Dendritic cell treated with granulocyte-macrophage colony-stimulating factor and Interleukin-4, amounts not matched to agents 40 ng/mL and 50 ng/mL, for 4 days (primary cell): Measurements from ENCODE around the gene MISP3.

Source experiments
- H3K27ac Mint-ChIP-seq: one replicate; pipeline ENCODE4 v1.8.0; 2022; ENCODE audit warnings: mild to moderate bottlenecking, mixed read lengths
- H3K27me3 Mint-ChIP-seq: one replicate; pipeline ENCODE4 v1.8.0; 2022; ENCODE audit warnings: mild to moderate bottlenecking, mixed read lengths
- H3K36me3 Mint-ChIP-seq: one replicate; pipeline ENCODE4 v1.8.0; 2022; ENCODE audit warnings: low read depth, mixed read lengths
- H3K4me1 Mint-ChIP-seq: one replicate; pipeline ENCODE4 v1.8.0; 2022; ENCODE audit warnings: low read depth, mixed read lengths
- H3K4me3 Mint-ChIP-seq: one replicate; pipeline ENCODE4 v1.8.0; 2022; ENCODE audit warnings: mild to moderate bottlenecking, moderate library complexity, mixed read lengths
- H3K9me3 Mint-ChIP-seq: one replicate; pipeline ENCODE4 v1.8.0; 2022; ENCODE audit warnings: mixed read lengths
- intact Hi-C: fragments of 100-400 bp; cut with micrococcal nuclease; formaldehyde crosslinking; loops from one replicate; pipeline ENCODE4 v1.15.0; 2022

The MISP3 gene

DNA sequence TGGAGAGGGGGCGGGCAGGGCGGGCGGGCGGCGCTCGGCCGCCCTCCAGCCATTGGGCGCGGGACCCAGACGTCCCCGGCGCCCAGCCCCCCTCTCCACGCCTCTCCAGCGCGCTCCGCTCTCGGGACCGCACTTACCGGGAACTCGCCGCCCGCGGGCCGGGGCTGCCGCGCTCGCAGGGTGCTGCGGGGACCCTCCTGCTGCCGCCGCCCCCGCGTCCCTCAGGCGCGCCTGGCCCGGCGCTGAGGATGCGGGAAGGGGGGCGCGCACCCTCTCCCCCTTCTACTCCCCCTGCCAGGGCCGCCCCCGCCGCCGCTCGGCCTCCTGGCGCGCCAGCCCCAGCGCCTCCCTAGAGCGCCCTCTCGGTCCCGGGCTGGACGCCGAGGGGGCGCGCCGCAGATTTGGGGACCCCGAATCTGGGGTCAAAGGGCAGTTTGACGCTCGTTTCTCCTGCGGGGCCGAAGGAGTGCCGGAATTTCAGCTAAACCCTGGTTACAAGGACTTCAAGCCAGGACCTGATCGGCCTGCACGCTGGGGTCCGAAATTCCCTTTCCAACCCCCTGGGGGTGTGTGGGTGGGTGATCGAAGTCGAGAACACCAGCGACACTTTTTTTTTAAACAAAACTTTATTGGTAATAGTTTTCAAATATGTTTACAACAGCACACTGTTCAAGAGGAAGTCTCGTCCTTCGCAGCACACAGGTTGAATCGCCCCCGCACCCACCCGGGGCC is 18.7 kb downstream of the MISP3 start:
- peaks cover 27% of the 10 kb centered on the region for H3K4me1 Mint-ChIP-seq
- intact Hi-C loops = loop anchor here (2.0 kb wide), 1 partner anchor 26 kb away; the partner anchor contains the start of gene PRKACA
- H3K27ac Mint-ChIP-seq = peak overlapping the region; percentile 96
- H3K4me3 Mint-ChIP-seq = peak overlapping the region; percentile 94
- no peaks in the 10 kb centered on the region for H3K27me3 Mint-ChIP-seq
- H3K9me3 Mint-ChIP-seq = peaks cover 9% of the 10 kb centered on the region
- H3K36me3 Mint-ChIP-seq = peaks cover 63% of the 10 kb centered on the region

- H3K27me3 Mint-ChIP-seq = no peaks in the 10 kb centered on the region
- peak overlapping the region; percentile 94 for H3K4me3 Mint-ChIP-seq
- H3K36me3 Mint-ChIP-seq = peaks cover 66% of the 10 kb centered on the region
- intact Hi-C loops = loop anchor here (2.0 kb wide), 1 partner anchor 25 kb away; the partner anchor contains the start of gene PRKACA
- peak overlapping the region; percentile 96 for H3K27ac Mint-ChIP-seq
- peaks cover 27% of the 10 kb centered on the region for H3K4me1 Mint-ChIP-seq
- H3K9me3 Mint-ChIP-seq = peaks cover 9% of the 10 kb centered on the region
Observed at GRCh38 chr19:14091813-14092462, 19.4 kb downstream of the MISP3 start.

DNA sequence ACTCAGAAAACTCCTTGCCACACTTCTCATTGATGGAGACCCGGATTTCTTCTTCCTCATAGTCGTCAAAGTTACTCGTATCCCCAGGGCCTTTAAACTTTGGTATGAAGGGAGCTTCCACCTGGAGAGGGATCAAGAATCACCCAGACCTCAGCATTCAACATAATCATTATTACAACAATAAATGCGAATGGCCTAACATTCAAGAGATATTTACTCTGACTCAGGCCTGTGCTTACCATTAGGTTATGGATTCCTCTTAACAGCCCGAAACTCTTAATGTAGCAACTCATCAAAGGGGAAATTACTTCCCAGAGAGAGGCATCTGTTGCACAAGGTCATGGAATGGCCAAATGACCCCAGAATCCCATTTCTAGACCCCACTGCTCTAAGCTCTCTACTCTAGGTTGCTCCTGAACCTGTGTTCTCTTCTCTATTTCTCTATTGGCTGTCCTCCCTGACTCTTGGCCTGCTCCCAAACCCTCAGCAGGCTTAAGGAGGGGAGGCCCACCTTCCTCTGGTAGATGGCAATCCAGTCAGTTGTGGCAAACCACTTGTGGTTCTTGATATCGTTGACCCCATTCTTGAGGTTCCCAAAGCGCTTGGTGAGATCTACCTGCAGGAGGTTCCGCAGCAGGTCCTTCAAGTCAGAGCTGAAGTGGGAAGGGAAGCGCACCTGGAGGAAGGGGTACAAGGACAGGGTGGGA is 20.7 kb downstream of the MISP3 start:
- H3K9me3 Mint-ChIP-seq = peaks cover 9% of the 10 kb centered on the region
- no peak overlapping the region for H3K4me3 Mint-ChIP-seq
- intact Hi-C loops = no loop called here
- H3K36me3 Mint-ChIP-seq = peaks cover 66% of the 10 kb centered on the region
- no peak overlapping the region for H3K27ac Mint-ChIP-seq
- H3K4me1 Mint-ChIP-seq = peaks cover 21% of the 10 kb centered on the region
- no peaks in the 10 kb centered on the region for H3K27me3 Mint-ChIP-seq

- H3K9me3 Mint-ChIP-seq = peaks cover 9% of the 10 kb centered on the region
- peaks cover 64% of the 10 kb centered on the region for H3K36me3 Mint-ChIP-seq
- H3K4me3 Mint-ChIP-seq = no peak overlapping the region
- H3K27ac Mint-ChIP-seq = peak overlapping the region; percentile 3
- peaks cover 11% of the 10 kb centered on the region for H3K4me1 Mint-ChIP-seq
- no peaks in the 10 kb centered on the region for H3K27me3 Mint-ChIP-seq
- intact Hi-C loops = no loop called here
Observed at GRCh38 chr19:14094854-14095253, 22.3 kb downstream of the MISP3 start.

GRCh38 chr19:14096272-14096992 is 23.8 kb downstream of the MISP3 start:
- Mint-ChIP-seq H3K4me3 (no peak overlapping the region), H3K27me3 (no peaks in the 10 kb centered on the region), H3K27ac (no peak overlapping the region), H3K9me3 (peaks cover 9% of the 10 kb centered on the region), H3K4me1 (peaks cover 9% of the 10 kb centered on the region), H3K36me3 (peaks cover 78% of the 10 kb centered on the region)
- intact Hi-C loops = no loop called here

DNA sequence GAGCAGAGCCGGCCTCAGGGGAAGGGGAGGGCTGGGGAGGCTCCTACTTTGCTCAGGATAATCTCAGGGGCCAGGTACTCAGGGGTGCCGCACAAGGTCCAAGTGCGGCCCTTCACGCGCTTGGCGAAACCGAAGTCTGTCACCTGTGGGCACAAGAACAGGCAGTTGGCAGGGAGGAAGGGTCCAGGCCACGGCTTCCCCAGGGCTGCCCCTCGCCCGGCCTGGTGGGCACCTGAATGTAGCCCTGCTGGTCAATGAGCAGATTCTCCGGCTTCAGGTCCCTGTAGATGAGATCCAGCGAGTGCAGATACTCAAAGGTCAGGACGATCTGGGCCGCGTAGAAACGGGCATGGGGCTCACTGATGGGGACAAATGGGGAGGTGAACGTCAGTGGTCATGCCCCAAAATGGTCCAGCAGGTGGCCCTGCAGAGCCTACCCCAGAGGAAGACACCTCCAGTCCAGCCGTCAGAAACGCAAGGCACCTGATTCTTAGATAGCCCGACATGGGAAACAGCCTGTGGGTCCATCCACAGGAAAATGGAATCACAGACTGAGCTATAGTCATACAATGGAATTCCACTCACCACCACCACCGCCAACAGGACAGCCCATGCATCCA is 25.1 kb downstream of the MISP3 start:
- Mint-ChIP-seq H3K27ac (peak overlapping the region; percentile 8), H3K4me3 (no peak overlapping the region), H3K4me1 (no peaks in the 10 kb centered on the region), H3K27me3 (no peaks in the 10 kb centered on the region), H3K9me3 (peaks cover 9% of the 10 kb centered on the region), H3K36me3 (peaks cover 86% of the 10 kb centered on the region)
- intact Hi-C loops = no loop called here

DNA sequence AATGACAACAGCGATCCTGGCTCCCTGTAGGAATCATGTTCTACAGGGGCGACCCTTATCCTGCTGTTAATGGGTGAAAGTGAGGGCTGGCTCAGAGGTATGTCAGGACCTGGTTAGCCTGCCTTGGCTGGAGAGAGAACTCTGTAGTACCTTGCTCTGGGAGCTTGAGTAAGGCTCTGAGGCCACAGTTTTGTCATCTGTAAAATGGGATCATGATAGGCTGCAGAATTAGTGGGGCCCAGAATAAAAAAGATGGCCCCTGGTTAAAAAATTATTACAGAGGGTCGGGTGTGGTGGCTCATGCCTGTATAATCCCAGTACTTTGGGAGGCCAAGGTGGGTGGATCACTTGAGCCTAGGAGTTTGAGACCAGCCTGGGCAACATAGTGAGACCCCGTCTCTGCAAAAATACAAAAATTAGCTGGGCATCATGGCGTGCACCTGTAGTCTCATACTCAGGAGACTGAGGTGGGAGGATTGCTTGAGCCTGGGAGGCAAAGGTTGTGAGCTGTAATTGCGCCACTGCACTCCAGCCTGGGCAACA is 28.5 kb downstream of the MISP3 start:
- intact Hi-C loops = no loop called here
- H3K27ac Mint-ChIP-seq = no peak overlapping the region
- peaks cover 95% of the 10 kb centered on the region for H3K36me3 Mint-ChIP-seq
- H3K9me3 Mint-ChIP-seq = no peaks in the 10 kb centered on the region
- H3K4me1 Mint-ChIP-seq = no peaks in the 10 kb centered on the region
- H3K4me3 Mint-ChIP-seq = no peak overlapping the region
- H3K27me3 Mint-ChIP-seq = no peaks in the 10 kb centered on the region

DNA sequence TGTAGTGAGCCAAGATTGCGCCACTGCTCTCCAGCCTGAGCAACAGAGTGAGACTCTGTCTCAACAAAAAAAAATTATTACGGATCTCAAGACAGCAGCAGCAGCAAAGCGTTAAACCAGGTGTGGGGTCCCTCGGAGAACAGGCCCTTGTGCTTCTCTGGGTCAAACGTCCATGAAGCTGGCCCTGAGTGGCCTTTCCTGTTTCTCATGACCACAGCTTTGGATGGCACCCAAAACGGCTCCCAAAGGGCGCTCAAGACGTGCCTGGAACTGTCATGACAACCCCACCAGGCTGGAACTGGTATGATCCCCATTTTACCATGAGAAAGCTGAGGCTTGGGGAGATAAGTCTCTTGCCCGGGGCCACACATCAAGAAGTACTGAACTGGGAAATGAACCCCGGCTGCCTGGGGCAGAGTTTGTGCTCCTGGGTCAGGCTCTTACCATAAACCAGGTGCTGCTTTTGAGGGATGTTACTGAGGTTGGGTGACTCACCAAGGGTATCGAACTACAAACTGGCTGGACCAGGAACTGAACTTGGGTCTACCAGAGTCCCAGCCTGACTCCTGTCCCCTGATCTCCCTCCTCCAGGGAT is 29.6 kb downstream of the MISP3 start:
- no peak overlapping the region for H3K27ac Mint-ChIP-seq
- intact Hi-C loops = no loop called here
- H3K4me3 Mint-ChIP-seq = no peak overlapping the region
- no peaks in the 10 kb centered on the region for H3K4me1 Mint-ChIP-seq
- H3K36me3 Mint-ChIP-seq = peaks cover 95% of the 10 kb centered on the region
- no peaks in the 10 kb centered on the region for H3K27me3 Mint-ChIP-seq
- H3K9me3 Mint-ChIP-seq = no peaks in the 10 kb centered on the region

GRCh38 chr19:14102756-14103155 is 30.2 kb downstream of the MISP3 start:
- H3K36me3 Mint-ChIP-seq = peaks cover 95% of the 10 kb centered on the region
- no peak overlapping the region for H3K4me3 Mint-ChIP-seq
- H3K27ac Mint-ChIP-seq = no peak overlapping the region
- no peaks in the 10 kb centered on the region for H3K4me1 Mint-ChIP-seq
- H3K9me3 Mint-ChIP-seq = no peaks in the 10 kb centered on the region
- H3K27me3 Mint-ChIP-seq = no peaks in the 10 kb centered on the region
- intact Hi-C loops = no loop called here

- no peaks in the 10 kb centered on the region for H3K4me1 Mint-ChIP-seq
- H3K9me3 Mint-ChIP-seq = no peaks in the 10 kb centered on the region
- H3K36me3 Mint-ChIP-seq = peaks cover 95% of the 10 kb centered on the region
- H3K27me3 Mint-ChIP-seq = no peaks in the 10 kb centered on the region
- intact Hi-C loops = no loop called here
- H3K27ac Mint-ChIP-seq = no peak overlapping the region
- H3K4me3 Mint-ChIP-seq = no peak overlapping the region
Observed at GRCh38 chr19:14103310-14103709, 30.7 kb downstream of the MISP3 start.

DNA sequence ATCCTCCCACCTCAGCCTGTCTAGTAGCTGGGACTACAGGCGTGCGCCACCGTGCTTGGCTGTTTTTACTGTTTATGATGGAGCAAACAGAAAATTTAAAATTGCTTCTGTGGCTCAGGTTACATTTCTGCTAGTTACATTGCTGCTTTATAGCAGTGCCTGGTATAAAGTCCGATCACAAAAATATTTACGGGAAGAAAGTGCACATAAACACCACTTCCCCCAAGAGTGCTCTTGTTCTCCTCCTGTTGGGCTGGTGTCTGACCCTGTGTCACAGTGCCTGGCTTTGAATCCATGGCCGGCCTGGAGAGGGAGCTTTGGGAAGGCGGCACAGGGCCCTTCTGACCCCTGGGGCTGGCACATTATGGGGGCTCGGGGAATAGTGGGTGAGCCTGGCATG is 33.1 kb downstream of the MISP3 start:
- Mint-ChIP-seq H3K4me1 (peaks cover 4% of the 10 kb centered on the region), H3K27ac (no peak overlapping the region), H3K36me3 (peaks cover 93% of the 10 kb centered on the region), H3K9me3 (no peaks in the 10 kb centered on the region), H3K27me3 (no peaks in the 10 kb centered on the region), H3K4me3 (no peak overlapping the region)
- intact Hi-C loops = no loop called here

DNA sequence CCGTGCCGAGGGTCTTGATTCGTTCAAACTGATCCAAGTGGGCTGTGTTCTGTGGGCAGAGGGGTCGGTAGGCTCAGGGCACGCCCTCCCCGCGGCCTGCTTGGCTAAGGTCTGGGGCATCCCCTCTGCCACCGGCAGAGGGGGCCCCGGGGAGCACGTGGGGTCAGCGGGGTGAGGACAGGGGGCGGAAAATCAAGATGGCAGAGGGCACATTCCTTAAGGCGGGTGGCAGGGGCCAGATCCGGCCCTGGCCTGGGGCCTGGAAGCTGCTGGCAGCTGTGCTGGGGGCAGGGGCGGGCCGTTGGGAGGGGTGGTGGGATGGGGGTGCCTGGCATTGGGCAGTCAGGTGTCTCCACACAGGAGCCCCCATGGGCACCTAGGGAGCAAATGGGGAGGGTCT is 34.3 kb downstream of the MISP3 start:
- Mint-ChIP-seq H3K9me3 (no peaks in the 10 kb centered on the region), H3K4me1 (peaks cover 15% of the 10 kb centered on the region), H3K27me3 (no peaks in the 10 kb centered on the region), H3K4me3 (no peak overlapping the region), H3K27ac (no peak overlapping the region), H3K36me3 (peaks cover 93% of the 10 kb centered on the region)
- intact Hi-C loops = no loop called here
